Right kidney (tissue), 1 donor: Measurements from ENCODE around the gene PMPCA.

Experiments
- DNase-seq: peaks from one replicate; pipeline ENCODE4 v3.0.0-alpha.2; 2016

Gene PMPCA

GRCh38 chr9:136456258-136456657, 45.8 kb downstream of the PMPCA start:
- DNase-seq, result no peak

- no peak for DNase-seq
These were observed 46.9 kb downstream of the PMPCA start for GRCh38 chr9:136457326-136457725.

GRCh38 chr9:136459425-136459824, 49.0 kb downstream of the PMPCA start:
- no peak for DNase-seq

- DNase-seq, result no peak
These were observed 50.4 kb downstream of the PMPCA start for GRCh38 chr9:136460772-136461325.

GRCh38 chr9:136462664-136463063, 52.2 kb downstream of the PMPCA start:
- no peak for DNase-seq

GRCh38 chr9:136463578-136463977, 53.1 kb downstream of the PMPCA start:
- DNase-seq, result no peak

GRCh38 chr9:136464241-136464640, 53.8 kb downstream of the PMPCA start:
- no peak for DNase-seq

- no peak for DNase-seq
These were observed 55.2 kb downstream of the PMPCA start for GRCh38 chr9:136465500-136466154.

GRCh38 chr9:136466155-136466541, 55.7 kb downstream of the PMPCA start:
- no peak for DNase-seq

GRCh38 chr9:136467766-136468165, 57.3 kb downstream of the PMPCA start:
- no peak for DNase-seq

- DNase-seq, result no peak
These were observed 59.9 kb downstream of the PMPCA start for GRCh38 chr9:136470356-136470755.

GRCh38 chr9:136470792-136471469, 60.5 kb downstream of the PMPCA start:
- no peak for DNase-seq

GRCh38 chr9:136471802-136472487, 61.5 kb downstream of the PMPCA start:
- DNase-seq, result no peak

GRCh38 chr9:136472640-136473353, 62.3 kb downstream of the PMPCA start:
- no peak for DNase-seq

GRCh38 chr9:136473354-136473721, 62.9 kb downstream of the PMPCA start:
- no peak for DNase-seq
